ENCODE measurements around the gene TMEM250.

DNA sequence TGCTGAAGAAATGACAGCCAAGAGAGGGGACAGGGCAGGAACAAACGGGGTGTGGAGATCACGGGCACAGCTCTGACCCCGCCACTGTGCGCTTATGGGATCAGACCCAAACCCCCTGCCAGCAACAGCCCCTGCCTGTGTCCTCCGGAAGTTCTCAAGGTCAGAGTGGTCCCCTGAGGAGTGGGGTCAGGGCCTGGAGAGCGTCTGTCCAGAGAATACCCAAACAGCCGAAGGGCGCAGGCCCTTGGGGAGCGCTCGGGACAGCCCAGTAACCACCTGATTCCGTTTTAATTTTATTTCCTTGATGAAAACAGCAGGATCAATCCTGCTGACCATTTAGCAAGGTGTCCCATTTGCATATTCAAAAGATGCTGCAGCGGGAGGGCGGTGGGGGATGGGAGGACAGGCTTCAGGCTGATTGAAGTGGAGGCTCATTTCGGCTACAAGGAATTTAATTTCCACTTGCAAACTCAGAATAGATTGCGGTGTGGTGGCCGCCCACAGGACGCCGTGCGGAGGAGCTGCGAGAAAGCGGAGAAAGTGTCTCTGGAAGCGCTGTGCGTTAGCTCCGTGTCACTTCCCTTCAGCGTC is 32.6 kb upstream of the TMEM250 start:
- TF ChIP-seq EZH2 (IDR thresholded peaks at IDR 0.05; ENCODE audit: borderline replicate concordance, low read depth, low read length, poor library complexity, severe bottlenecking): no peak
- TF ChIP-seq, protein P1, sequence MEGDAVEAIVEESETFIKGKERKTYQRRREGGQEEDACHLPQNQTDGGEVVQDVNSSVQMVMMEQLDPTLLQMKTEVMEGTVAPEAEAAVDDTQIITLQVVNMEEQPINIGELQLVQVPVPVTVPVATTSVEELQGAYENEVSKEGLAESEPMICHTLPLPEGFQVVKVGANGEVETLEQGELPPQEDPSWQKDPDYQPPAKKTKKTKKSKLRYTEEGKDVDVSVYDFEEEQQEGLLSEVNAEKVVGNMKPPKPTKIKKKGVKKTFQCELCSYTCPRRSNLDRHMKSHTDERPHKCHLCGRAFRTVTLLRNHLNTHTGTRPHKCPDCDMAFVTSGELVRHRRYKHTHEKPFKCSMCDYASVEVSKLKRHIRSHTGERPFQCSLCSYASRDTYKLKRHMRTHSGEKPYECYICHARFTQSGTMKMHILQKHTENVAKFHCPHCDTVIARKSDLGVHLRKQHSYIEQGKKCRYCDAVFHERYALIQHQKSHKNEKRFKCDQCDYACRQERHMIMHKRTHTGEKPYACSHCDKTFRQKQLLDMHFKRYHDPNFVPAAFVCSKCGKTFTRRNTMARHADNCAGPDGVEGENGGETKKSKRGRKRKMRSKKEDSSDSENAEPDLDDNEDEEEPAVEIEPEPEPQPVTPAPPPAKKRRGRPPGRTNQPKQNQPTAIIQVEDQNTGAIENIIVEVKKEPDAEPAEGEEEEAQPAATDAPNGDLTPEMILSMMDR (conservative IDR thresholded peaks at IDR 0.05; ENCODE audit: low read depth, low read length): no peak
